Activated CD8-positive, alpha-beta memory T cell treated with anti-CD3 and anti-CD28 coated beads, Interleukin-2, amount 10 ng/mL, durations not matched to agents 7 days and 5 days (primary cell): ENCODE measurements around the gene LTC4S. TPM values are rescaled to one million over a fixed set of nuclear protein-coding genes. Genes with fewer than 3 reads are reported as not detected.

Source experiments
- ATAC-seq: fragments of 150-1000 bp; cut with Tn5 transposase; one replicate; pipeline ENCODE4 v1.10.0; 2021; ENCODE audit warnings: moderate library complexity
- CTCF ChIA-PET: fragments of 350-600 bp; sonication (Branson Sonifier 250); formaldehyde crosslinking; loops from one replicate; lab custom pipeline; 2021; ENCODE audit warnings: antibody characterized with exemption; lab: Charles Lee
- DNase-seq: peaks from one replicate; pipeline ENCODE4 v3.0.0-alpha.2; 2020
- H3K27ac Mint-ChIP-seq: one replicate; pipeline ENCODE4 v1.8.0; 2021; ENCODE audit warnings: mild to moderate bottlenecking, mixed read lengths
- H3K27me3 Mint-ChIP-seq: one replicate; pipeline ENCODE4 v1.8.0; 2021; ENCODE audit warnings: mixed read lengths
- H3K36me3 Mint-ChIP-seq: one replicate; pipeline ENCODE4 v1.8.0; 2021; ENCODE audit warnings: mild to moderate bottlenecking, mixed read lengths
- H3K4me1 Mint-ChIP-seq: one replicate; pipeline ENCODE4 v1.8.0; 2021; ENCODE audit warnings: mixed read lengths
- H3K4me3 Mint-ChIP-seq: one replicate; pipeline ENCODE4 v1.8.0; 2021; ENCODE audit warnings: mild to moderate bottlenecking, moderate library complexity, mixed read lengths
- H3K9me3 Mint-ChIP-seq: one replicate; pipeline ENCODE4 v1.8.0; 2022; ENCODE audit warnings: low read depth, mixed read lengths
- total RNA-seq, 2 experiments: library from RNA; stranded (reverse); gene quantifications; one replicate each; pipeline ENCODE4 v1.2.3, GENCODE V29; 2021

LTC4S gene
- total RNA-seq, 2 experiments from 2014 or later, result 0.91 to 1.5 TPM

- peaks cover 49% of the 10 kb centered on the region for H3K4me1 Mint-ChIP-seq
These were observed 26.9 kb downstream of the LTC4S start, which contains the start of gene SQSTM1 for GRCh38 chr5:179820483-179821297. TSS of gene SQSTM1 (plus strand) at chr5:179820905. CDS start at chr5:179820937, 32 bp downstream.

GRCh38 chr5:179821298-179822058 is 27.7 kb downstream of the LTC4S start:
- Mint-ChIP-seq H3K4me3 (peak overlapping the region; percentile 92), H3K36me3 (peaks cover 34% of the 10 kb centered on the region), H3K27ac (peak overlapping the region; percentile 97), H3K4me1 (peaks cover 51% of the 10 kb centered on the region), H3K9me3 (no peaks in the 10 kb centered on the region), H3K27me3 (no peaks in the 10 kb centered on the region)
- ATAC-seq (peak; percentile 70), DNase-seq (peak; percentile 94)
- CTCF ChIA-PET, result interaction anchor here (0.9 to 2.5 kb wide), 3 partner anchors 19 to 27 kb away, joined by 3 to 17 read pairs (median 6); partner anchors contain the start of gene LTC4S

More at GRCh38 chr5:179820483-179821297, 26.9 kb downstream of the LTC4S start, which contains the start of gene SQSTM1:
- DNase-seq (peak; percentile 83), ATAC-seq (peak; percentile 55)
- no peaks in the 10 kb centered on the region for H3K9me3 Mint-ChIP-seq
- H3K27me3 Mint-ChIP-seq, result no peaks in the 10 kb centered on the region
- H3K27ac Mint-ChIP-seq, result peak within 1 kb of the TSS; percentile 97
- H3K36me3 Mint-ChIP-seq, result peaks cover 32% of the 10 kb centered on the region
- peak within 1 kb of the TSS; percentile 92 for H3K4me3 Mint-ChIP-seq
- CTCF ChIA-PET, result interaction anchor here (0.5 to 2.5 kb wide), 7 partner anchors 9 to 86 kb away, joined by 3 to 17 read pairs (median 5); partner anchors contain the start of gene MGAT4B

GRCh38 chr5:179822059-179822432 is 28.3 kb downstream of the LTC4S start:
- Mint-ChIP-seq H3K27me3 (no peaks in the 10 kb centered on the region), H3K9me3 (no peaks in the 10 kb centered on the region), H3K36me3 (peaks cover 38% of the 10 kb centered on the region), H3K4me3 (peak overlapping the region; percentile 92), H3K27ac (peak overlapping the region; percentile 97), H3K4me1 (peaks cover 54% of the 10 kb centered on the region)
- CTCF ChIA-PET, result interaction anchor here (0.9 to 1.5 kb wide), 3 partner anchors 20 to 58 kb away, joined by 3 to 6 read pairs (median 6); partner anchors contain the start of gene LTC4S
- ATAC-seq, result no peak
- no peak for DNase-seq

GRCh38 chr5:179822444-179822990 is 28.7 kb downstream of the LTC4S start:
- peak overlapping the region; percentile 97 for H3K27ac Mint-ChIP-seq
- no peak for ATAC-seq
- H3K36me3 Mint-ChIP-seq, result peaks cover 40% of the 10 kb centered on the region
- H3K4me3 Mint-ChIP-seq, result peak overlapping the region; percentile 92
- DNase-seq, result no peak
- peaks cover 51% of the 10 kb centered on the region for H3K4me1 Mint-ChIP-seq
- H3K27me3 Mint-ChIP-seq, result no peaks in the 10 kb centered on the region
- H3K9me3 Mint-ChIP-seq, result no peaks in the 10 kb centered on the region
- CTCF ChIA-PET, result interaction anchor here (0.7 to 1.5 kb wide), 4 partner anchors 20 to 164 kb away, joined by 3 to 6 read pairs (median 4); partner anchors contain the start of gene LTC4S

- Mint-ChIP-seq H3K4me1 (peaks cover 40% of the 10 kb centered on the region), H3K4me3 (no peak overlapping the region), H3K27me3 (no peaks in the 10 kb centered on the region), H3K36me3 (peaks cover 53% of the 10 kb centered on the region), H3K27ac (no peak overlapping the region), H3K9me3 (no peaks in the 10 kb centered on the region)
- no peak for ATAC-seq
- CTCF ChIA-PET, result interaction anchor here (1.1 kb wide), 1 partner anchor 22 kb away, joined by 3 read pairs; no protein-coding TSS in a partner anchor
- no peak for DNase-seq
These were observed 30.4 kb downstream of the LTC4S start for GRCh38 chr5:179823937-179824744.

- CTCF ChIA-PET, result interaction anchor here (1.1 kb wide), 1 partner anchor 23 kb away, joined by 3 read pairs; no protein-coding TSS in a partner anchor
- Mint-ChIP-seq H3K4me1 (peaks cover 37% of the 10 kb centered on the region), H3K9me3 (no peaks in the 10 kb centered on the region), H3K27me3 (no peaks in the 10 kb centered on the region), H3K4me3 (no peak overlapping the region), H3K36me3 (peaks cover 59% of the 10 kb centered on the region), H3K27ac (no peak overlapping the region)
- no peak for DNase-seq
- ATAC-seq, result no peak
These were observed 30.9 kb downstream of the LTC4S start for GRCh38 chr5:179824745-179825112.

- H3K27me3 Mint-ChIP-seq, result no peaks in the 10 kb centered on the region
- DNase-seq (no peak), ATAC-seq (no peak)
- no peak overlapping the region for H3K27ac Mint-ChIP-seq
- H3K36me3 Mint-ChIP-seq, result peaks cover 67% of the 10 kb centered on the region
- no peaks in the 10 kb centered on the region for H3K9me3 Mint-ChIP-seq
- H3K4me1 Mint-ChIP-seq, result peaks cover 30% of the 10 kb centered on the region
- no peak overlapping the region for H3K4me3 Mint-ChIP-seq
- CTCF ChIA-PET, result no interaction called here
These were observed 31.9 kb downstream of the LTC4S start for GRCh38 chr5:179825655-179826182.

GRCh38 chr5:179827680-179828079 is 33.9 kb downstream of the LTC4S start:
- no peak for DNase-seq
- ATAC-seq, result no peak
- H3K9me3 Mint-ChIP-seq, result no peaks in the 10 kb centered on the region
- peaks cover 21% of the 10 kb centered on the region for H3K4me1 Mint-ChIP-seq
- no peak overlapping the region for H3K4me3 Mint-ChIP-seq
- H3K36me3 Mint-ChIP-seq, result peaks cover 74% of the 10 kb centered on the region
- CTCF ChIA-PET, result no interaction called here
- peak overlapping the region; percentile 7 for H3K27ac Mint-ChIP-seq
- no peaks in the 10 kb centered on the region for H3K27me3 Mint-ChIP-seq

- no peak for DNase-seq
- Mint-ChIP-seq H3K4me3 (no peak overlapping the region), H3K9me3 (no peaks in the 10 kb centered on the region), H3K4me1 (peaks cover 14% of the 10 kb centered on the region), H3K36me3 (peaks cover 72% of the 10 kb centered on the region), H3K27ac (peak overlapping the region; percentile 56), H3K27me3 (no peaks in the 10 kb centered on the region)
- CTCF ChIA-PET, result interaction anchor here (1.0 to 1.6 kb wide), 2 partner anchors 27 to 65 kb away, joined by 3 to 4 read pairs; no protein-coding TSS in a partner anchor
- ATAC-seq, result no peak
These were observed 35.1 kb downstream of the LTC4S start for GRCh38 chr5:179828756-179829421.

- no peak overlapping the region for H3K27ac Mint-ChIP-seq
- ATAC-seq (no peak), DNase-seq (no peak)
- H3K27me3 Mint-ChIP-seq, result no peaks in the 10 kb centered on the region
- H3K4me1 Mint-ChIP-seq, result peaks cover 8% of the 10 kb centered on the region
- peaks cover 66% of the 10 kb centered on the region for H3K36me3 Mint-ChIP-seq
- H3K9me3 Mint-ChIP-seq, result no peaks in the 10 kb centered on the region
- no peak overlapping the region for H3K4me3 Mint-ChIP-seq
- CTCF ChIA-PET, result interaction anchor here (1.3 to 1.6 kb wide), 2 partner anchors 27 to 28 kb away, joined by 4 to 5 read pairs; no protein-coding TSS in a partner anchor
These were observed 36.1 kb downstream of the LTC4S start for GRCh38 chr5:179829732-179830435.

- DNase-seq (no peak), ATAC-seq (no peak)
- CTCF ChIA-PET, result interaction anchor here (1.3 to 1.6 kb wide), 2 partner anchors 26 to 29 kb away, joined by 4 to 5 read pairs; no protein-coding TSS in a partner anchor
- H3K4me3 Mint-ChIP-seq, result no peak overlapping the region
- peaks cover 63% of the 10 kb centered on the region for H3K36me3 Mint-ChIP-seq
- peak overlapping the region; percentile 52 for H3K27ac Mint-ChIP-seq
- H3K27me3 Mint-ChIP-seq, result no peaks in the 10 kb centered on the region
- H3K9me3 Mint-ChIP-seq, result no peaks in the 10 kb centered on the region
- peaks cover 11% of the 10 kb centered on the region for H3K4me1 Mint-ChIP-seq
These were observed 37.2 kb downstream of the LTC4S start for GRCh38 chr5:179830818-179831468.
